ENCODE measurements around the gene BARD1. TPM values are rescaled to one million over a fixed set of nuclear protein-coding genes. Genes with fewer than 3 reads are reported as not detected.

Gene BARD1
- total and polyA plus RNA-seq, 2 of the 13 experiments (the other 11 are each of a cell fraction or from before 2014, with no cell fraction given) = 5.3 to 30.4 TPM

DNA sequence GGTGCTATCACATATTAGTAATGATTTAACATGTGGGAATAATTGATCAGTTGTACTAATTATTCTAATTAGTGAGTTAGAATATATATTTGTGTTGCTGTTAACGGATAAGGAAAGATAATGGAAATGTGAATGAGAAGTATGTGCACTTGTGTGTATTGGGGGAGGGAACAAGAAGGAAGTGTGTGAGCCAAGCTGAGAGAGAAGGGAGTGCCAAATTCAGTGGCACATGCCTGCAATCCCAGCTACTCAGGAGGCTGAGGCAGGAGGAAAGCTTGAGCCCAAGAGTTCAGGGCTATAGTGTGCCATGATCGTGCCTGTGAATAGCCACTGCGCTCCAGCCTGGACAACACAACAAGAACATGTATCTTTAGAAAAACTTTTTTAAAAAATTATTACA lies 9.3 kb downstream of the BARD1 start:
- no TSS peak for BruUV-seq (replicated peaks)
- H4K20me1 ChIP-seq (ENCODE audit: insufficient read depth, low read length) = no peaks in the 10 kb centered on the region
- WGBS (ENCODE audit: low lambda C conversion rate) = 97% methylated on average over 3 of the region's 3 CpGs
- peaks cover 44% of the 10 kb centered on the region for H3K79me2 ChIP-seq (ENCODE audit: insufficient read depth, low read length)
- TF ChIP-seq, protein P1, sequence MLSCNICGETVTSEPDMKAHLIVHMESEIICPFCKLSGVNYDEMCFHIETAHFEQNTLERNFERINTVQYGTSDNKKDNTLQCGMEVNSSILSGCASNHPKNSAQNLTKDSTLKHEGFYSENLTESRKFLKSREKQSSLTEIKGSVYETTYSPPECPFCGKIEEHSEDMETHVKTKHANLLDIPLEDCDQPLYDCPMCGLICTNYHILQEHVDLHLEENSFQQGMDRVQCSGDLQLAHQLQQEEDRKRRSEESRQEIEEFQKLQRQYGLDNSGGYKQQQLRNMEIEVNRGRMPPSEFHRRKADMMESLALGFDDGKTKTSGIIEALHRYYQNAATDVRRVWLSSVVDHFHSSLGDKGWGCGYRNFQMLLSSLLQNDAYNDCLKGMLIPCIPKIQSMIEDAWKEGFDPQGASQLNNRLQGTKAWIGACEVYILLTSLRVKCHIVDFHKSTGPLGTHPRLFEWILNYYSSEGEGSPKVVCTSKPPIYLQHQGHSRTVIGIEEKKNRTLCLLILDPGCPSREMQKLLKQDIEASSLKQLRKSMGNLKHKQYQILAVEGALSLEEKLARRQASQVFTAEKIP (CRISPR knock-in tag; IDR thresholded peaks at IDR 0.05; ENCODE audit: borderline replicate concordance) = no peak
- TF ChIP-seq ZNF792 (CRISPR knock-in tag; IDR thresholded peaks at IDR 0.05) = no peak
- TF ChIP-seq ZNF20 (CRISPR knock-in tag; IDR thresholded peaks at IDR 0.05) = no peak
- no peak for TF ChIP-seq SMAD3 (CRISPR knock-in tag; IDR thresholded peaks at IDR 0.05)
- no peak for TF ChIP-seq ZSCAN22 (CRISPR knock-in tag; IDR thresholded peaks at IDR 0.05)
- TF ChIP-seq ZNF674 (CRISPR knock-in tag; IDR thresholded peaks at IDR 0.05; ENCODE audit: low read depth) = no peak
- TF ChIP-seq ZNF749 (CRISPR knock-in tag; IDR thresholded peaks at IDR 0.05; ENCODE audit: borderline replicate concordance) = no peak
- TF ChIP-seq, protein P2, sequence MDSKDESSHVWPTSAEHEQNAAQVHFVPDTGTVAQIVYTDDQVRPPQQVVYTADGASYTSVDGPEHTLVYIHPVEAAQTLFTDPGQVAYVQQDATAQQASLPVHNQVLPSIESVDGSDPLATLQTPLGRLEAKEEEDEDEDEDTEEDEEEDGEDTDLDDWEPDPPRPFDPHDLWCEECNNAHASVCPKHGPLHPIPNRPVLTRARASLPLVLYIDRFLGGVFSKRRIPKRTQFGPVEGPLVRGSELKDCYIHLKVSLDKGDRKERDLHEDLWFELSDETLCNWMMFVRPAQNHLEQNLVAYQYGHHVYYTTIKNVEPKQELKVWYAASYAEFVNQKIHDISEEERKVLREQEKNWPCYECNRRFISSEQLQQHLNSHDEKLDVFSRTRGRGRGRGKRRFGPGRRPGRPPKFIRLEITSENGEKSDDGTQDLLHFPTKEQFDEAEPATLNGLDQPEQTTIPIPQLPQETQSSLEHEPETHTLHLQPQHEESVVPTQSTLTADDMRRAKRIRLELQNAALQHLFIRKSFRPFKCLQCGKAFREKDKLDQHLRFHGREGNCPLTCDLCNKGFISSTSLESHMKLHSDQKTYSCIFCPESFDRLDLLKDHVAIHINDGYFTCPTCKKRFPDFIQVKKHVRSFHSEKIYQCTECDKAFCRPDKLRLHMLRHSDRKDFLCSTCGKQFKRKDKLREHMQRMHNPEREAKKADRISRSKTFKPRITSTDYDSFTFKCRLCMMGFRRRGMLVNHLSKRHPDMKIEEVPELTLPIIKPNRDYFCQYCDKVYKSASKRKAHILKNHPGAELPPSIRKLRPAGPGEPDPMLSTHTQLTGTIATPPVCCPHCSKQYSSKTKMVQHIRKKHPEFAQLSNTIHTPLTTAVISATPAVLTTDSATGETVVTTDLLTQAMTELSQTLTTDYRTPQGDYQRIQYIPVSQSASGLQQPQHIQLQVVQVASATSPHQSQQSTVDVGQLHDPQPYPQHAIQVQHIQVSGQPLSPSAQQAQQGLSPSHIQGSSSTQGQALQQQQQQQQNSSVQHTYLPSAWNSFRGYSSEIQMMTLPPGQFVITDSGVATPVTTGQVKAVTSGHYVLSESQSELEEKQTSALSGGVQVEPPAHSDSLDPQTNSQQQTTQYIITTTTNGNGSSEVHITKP (CRISPR knock-in tag; IDR thresholded peaks at IDR 0.05; ENCODE audit: low read depth) = no peak
- TF ChIP-seq ZNF225 (CRISPR knock-in tag; IDR thresholded peaks at IDR 0.05) = no peak
- no peak overlapping the region for H3K4me2 ChIP-seq (ENCODE audit: low read depth, low read length)
- H3K9ac ChIP-seq (ENCODE audit: insufficient read depth, low read depth, low read length) = no peak overlapping the region
- in situ Hi-C loops (cut with HindIII; ENCODE audit: extremely low pct_ligation_motif_present, low pct_unique_long_range_greater_than_20kb) (loop anchor here (25.0 kb wide), 1 partner anchor 1137 kb away; no protein-coding TSS in a partner anchor), intact Hi-C loops (cut with micrococcal nuclease; ENCODE audit: unreplicated experiment) (no loop called here)
- H3K4me3 ChIP-seq (replicated peaks in 1 of 3; ENCODE audit: insufficient read depth in 1 of 3, low read depth in 2 of 3, low read length in 3 of 3) = no peak overlapping the region
- ATAC-seq (no peak), FAIRE-seq (no peak), DNase-seq (ENCODE audit: low spot score) (no peak)
- H2AFZ ChIP-seq (ENCODE audit: low read length) = no peak overlapping the region
- H3K4me1 ChIP-seq (ENCODE audit: insufficient read depth, low read length) = peaks cover 10% of the 10 kb centered on the region
- H3K9me3 ChIP-seq (ENCODE audit: low read length) = no peaks in the 10 kb centered on the region
- H3K27me3 ChIP-seq (ENCODE audit: control insufficient read depth in 1 of 2, insufficient read depth in 2 of 2, low read length in 2 of 2) = no peaks in the 10 kb centered on the region
- ChIA-PET CTCF (ENCODE audit: low intra/inter-chr PET ratio, low total read pairs) (no interaction called here), POLR2A (no interaction called here)
- H3K36me3 ChIP-seq (replicated peaks in 1 of 2; ENCODE audit: control insufficient read depth in 1 of 2, insufficient read depth in 2 of 2, low read length in 2 of 2) = peaks cover 2 to 13% of the 10 kb centered on the region in 2 experiments; a peak in 2 of 5 replicates
- H3K27ac ChIP-seq (ENCODE audit: extremely low read length, insufficient read depth, low read length) = no peak overlapping the region
